ENCODE results near the gene ZNF324.
"Not testable (repeated sequence)": the region's sequence is repeated elsewhere in the genome, so short reads cannot be mapped to it uniquely, and the experiment has no call there.

GRCh38 chr19:58449980-58450379 lies 16.9 kb upstream of the ZNF324 start:
- not testable (repeated sequence) for TF ChIP-seq POLR2A (IDR thresholded peaks at IDR 0.05)
- TF ChIP-seq, protein P1, sequence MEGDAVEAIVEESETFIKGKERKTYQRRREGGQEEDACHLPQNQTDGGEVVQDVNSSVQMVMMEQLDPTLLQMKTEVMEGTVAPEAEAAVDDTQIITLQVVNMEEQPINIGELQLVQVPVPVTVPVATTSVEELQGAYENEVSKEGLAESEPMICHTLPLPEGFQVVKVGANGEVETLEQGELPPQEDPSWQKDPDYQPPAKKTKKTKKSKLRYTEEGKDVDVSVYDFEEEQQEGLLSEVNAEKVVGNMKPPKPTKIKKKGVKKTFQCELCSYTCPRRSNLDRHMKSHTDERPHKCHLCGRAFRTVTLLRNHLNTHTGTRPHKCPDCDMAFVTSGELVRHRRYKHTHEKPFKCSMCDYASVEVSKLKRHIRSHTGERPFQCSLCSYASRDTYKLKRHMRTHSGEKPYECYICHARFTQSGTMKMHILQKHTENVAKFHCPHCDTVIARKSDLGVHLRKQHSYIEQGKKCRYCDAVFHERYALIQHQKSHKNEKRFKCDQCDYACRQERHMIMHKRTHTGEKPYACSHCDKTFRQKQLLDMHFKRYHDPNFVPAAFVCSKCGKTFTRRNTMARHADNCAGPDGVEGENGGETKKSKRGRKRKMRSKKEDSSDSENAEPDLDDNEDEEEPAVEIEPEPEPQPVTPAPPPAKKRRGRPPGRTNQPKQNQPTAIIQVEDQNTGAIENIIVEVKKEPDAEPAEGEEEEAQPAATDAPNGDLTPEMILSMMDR (IDR thresholded peaks at IDR 0.05) = not testable (repeated sequence)

All from upper lobe of left lung (tissue), 4 donors.